HepG2 (cell line): ENCODE data around the gene SLC50A1. TPM values are rescaled to one million over a fixed set of nuclear protein-coding genes. Genes with fewer than 3 reads are reported as not detected.

Experiments used
- HCFC1 ChIP-seq: fragments of 150-350 bp; IDR thresholded peaks from 2 replicates; pipeline ENCODE4 v1.6.1; 2014; ENCODE audit warnings: low read depth, low read length
- HMGXB3 ChIP-seq: sonication (generic); formaldehyde crosslinking; IDR thresholded peaks from 2 replicates; pipeline ENCODE4 v1.4.0; 2020; ENCODE audit warnings: missing genetic modification reagents, borderline replicate concordance
- NFKB2 ChIP-seq: sonication (generic); formaldehyde crosslinking; IDR thresholded peaks from 2 replicates; pipeline ENCODE4 v1.4.0; 2020; ENCODE audit warnings: missing genetic modification reagents, borderline replicate concordance
- RXRA ChIP-seq: sonication (generic); formaldehyde crosslinking; IDR thresholded peaks from 2 replicates; pipeline ENCODE4 v1.5.1; 2020; ENCODE audit warnings: missing genetic modification reagents
- SATB2 ChIP-seq: sonication (generic); formaldehyde crosslinking; IDR thresholded peaks from 2 replicates; pipeline ENCODE4 v1.5.0; 2020; ENCODE audit warnings: missing genetic modification reagents
- SMYD3 ChIP-seq: sonication (generic); formaldehyde crosslinking; IDR thresholded peaks from 2 replicates; pipeline ENCODE4 v1.8.1; 2023; ENCODE audit warnings: mild to moderate bottlenecking, missing genetic modification reagents
- ZBED4 ChIP-seq: sonication (generic); formaldehyde crosslinking; IDR thresholded peaks from 2 replicates; pipeline ENCODE4 v1.4.0; 2020; ENCODE audit warnings: missing genetic modification reagents, borderline replicate concordance
- ZKSCAN5 ChIP-seq: sonication (generic); formaldehyde crosslinking; IDR thresholded peaks from 2 replicates; pipeline ENCODE4 v1.5.1; 2020; ENCODE audit warnings: mild to moderate bottlenecking, missing genetic modification reagents
- ZNF235 ChIP-seq: sonication (generic); formaldehyde crosslinking; IDR thresholded peaks from 2 replicates; pipeline ENCODE4 v1.8.1; 2023; ENCODE audit warnings: mild to moderate bottlenecking, missing genetic modification reagents, borderline replicate concordance
- ZNF264 ChIP-seq: sonication (generic); formaldehyde crosslinking; IDR thresholded peaks from 2 replicates; pipeline ENCODE4 v1.4.0; 2020; ENCODE audit warnings: missing genetic modification reagents
- ZNF292 ChIP-seq: sonication (generic); formaldehyde crosslinking; IDR thresholded peaks from 2 replicates; pipeline ENCODE4 v1.8.1; 2022; ENCODE audit warnings: mild to moderate bottlenecking, low read depth, missing genetic modification reagents, borderline replicate concordance
- ZNF891 ChIP-seq: sonication (generic); formaldehyde crosslinking; IDR thresholded peaks from 2 replicates; pipeline ENCODE4 v1.5.0; 2020; ENCODE audit warnings: mild to moderate bottlenecking, missing genetic modification reagents
- polyA plus RNA-seq, 8 experiments: library from polyadenylated mRNA; depleted of rRNA in 3 of 8; stranded (reverse) in 7 of 8; unstranded in 1 of 8; fragments of >200 nt; fragmentation: Illumina TruSeq in 4 of 8; extraction: Trizol in 4 of 8; gene quantifications; 2 replicates each; pipeline versions ENCODE4 v1.2.1 to v1.2.3, GENCODE V29; 2011 to 2016; ENCODE audit warnings: low read depth in 4 of 8, missing spikeins in 1 of 8, mixed read lengths in 1 of 8; ENCODE audit not compliant: insufficient read depth in 1 of 8
- total RNA-seq, 5 experiments: library from RNA; depleted of rRNA; stranded (reverse); fragments of >200 nt; fragmentation: Illumina TruSeq; extraction: Trizol; gene quantifications; 2 replicates each; pipeline ENCODE4 v1.2.3, GENCODE V29; 2016; ENCODE audit warnings: low read depth in 1 of 5

SLC50A1 gene
- total and polyA plus RNA-seq, 2 of the 13 experiments (the other 11 are each of a cell fraction or from before 2014, with no cell fraction given), result 22.5 to 46.8 TPM

GRCh38 chr1:155167166-155168104 lies 31.8 kb downstream of the SLC50A1 start (continued):
- no peak; the same call in 1 of the 2 replicates for TF ChIP-seq ZBED4 (CRISPR knock-in tag)
- no peak for TF ChIP-seq ZKSCAN5
- TF ChIP-seq ZNF292 (CRISPR knock-in tag), result no peak
- no peak for TF ChIP-seq SMYD3 (CRISPR knock-in tag)
- TF ChIP-seq ZNF235 (CRISPR knock-in tag), result no peak
- peak; percentile 66; the same call in 1 of the 2 replicates for TF ChIP-seq HMGXB3 (CRISPR knock-in tag)
- no peak for TF ChIP-seq ZNF264 (CRISPR knock-in tag)
- TF ChIP-seq SATB2 (CRISPR knock-in tag), result no peak
- peak; percentile 54; the same call in 1 of the 2 replicates for TF ChIP-seq NFKB2 (CRISPR knock-in tag)
- TF ChIP-seq ZNF891 (CRISPR knock-in tag), result 0 out of 2 replicates have a peak, but pooled peaks have one; percentile 32
- TF ChIP-seq HCFC1, result no peak
- peak; percentile 16; the same call in 1 of the 2 replicates for TF ChIP-seq RXRA (CRISPR knock-in tag)
- TF ChIP-seq, all 625 proteins: peak for 107
